Measurements from ENCODE around the gene PARL.
A peak's percentile ranks its signal among the peaks of the same experiment; 100 is the strongest.

Gene PARL

DNA sequence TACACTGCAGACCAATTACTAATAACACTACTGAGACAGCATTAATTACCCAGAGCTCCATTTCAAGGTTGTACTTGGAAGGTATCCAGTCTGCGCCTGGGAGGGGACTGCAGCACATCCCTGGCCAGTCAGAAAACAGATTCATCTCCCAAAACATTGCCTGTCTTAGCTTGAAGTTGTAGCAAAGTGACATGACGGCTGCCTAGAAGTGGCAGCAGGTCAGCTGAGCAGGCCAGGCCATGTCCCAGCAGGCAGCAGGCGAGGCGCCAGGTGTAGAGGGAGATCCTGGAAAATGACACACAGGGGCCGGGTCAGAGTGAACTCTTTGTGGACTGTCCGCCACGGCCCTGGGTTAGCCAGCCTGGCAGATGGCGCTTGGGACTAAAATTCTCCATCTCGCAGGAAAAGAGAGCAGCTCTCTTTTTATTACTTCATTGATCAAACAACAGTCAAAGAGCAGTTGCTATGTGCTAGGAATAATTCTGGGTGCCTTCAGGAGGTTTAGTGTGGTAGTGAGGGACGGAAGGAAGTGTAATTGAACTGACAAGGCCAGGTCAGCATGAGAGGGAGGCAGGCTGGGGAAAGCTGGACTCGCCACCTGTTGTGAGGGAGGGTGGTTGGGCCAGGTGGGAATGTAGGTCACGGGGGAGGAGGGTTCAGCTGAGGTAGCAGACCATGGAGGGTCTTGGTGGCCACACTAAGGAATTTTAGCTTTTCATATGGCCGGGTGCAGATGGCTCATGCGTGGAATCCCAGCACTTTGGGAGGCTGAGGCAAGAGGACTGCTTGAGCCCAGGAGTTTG lies 58.0 kb downstream of the PARL start:
- TF ChIP-seq, protein P1, sequence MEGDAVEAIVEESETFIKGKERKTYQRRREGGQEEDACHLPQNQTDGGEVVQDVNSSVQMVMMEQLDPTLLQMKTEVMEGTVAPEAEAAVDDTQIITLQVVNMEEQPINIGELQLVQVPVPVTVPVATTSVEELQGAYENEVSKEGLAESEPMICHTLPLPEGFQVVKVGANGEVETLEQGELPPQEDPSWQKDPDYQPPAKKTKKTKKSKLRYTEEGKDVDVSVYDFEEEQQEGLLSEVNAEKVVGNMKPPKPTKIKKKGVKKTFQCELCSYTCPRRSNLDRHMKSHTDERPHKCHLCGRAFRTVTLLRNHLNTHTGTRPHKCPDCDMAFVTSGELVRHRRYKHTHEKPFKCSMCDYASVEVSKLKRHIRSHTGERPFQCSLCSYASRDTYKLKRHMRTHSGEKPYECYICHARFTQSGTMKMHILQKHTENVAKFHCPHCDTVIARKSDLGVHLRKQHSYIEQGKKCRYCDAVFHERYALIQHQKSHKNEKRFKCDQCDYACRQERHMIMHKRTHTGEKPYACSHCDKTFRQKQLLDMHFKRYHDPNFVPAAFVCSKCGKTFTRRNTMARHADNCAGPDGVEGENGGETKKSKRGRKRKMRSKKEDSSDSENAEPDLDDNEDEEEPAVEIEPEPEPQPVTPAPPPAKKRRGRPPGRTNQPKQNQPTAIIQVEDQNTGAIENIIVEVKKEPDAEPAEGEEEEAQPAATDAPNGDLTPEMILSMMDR (IDR thresholded peaks at IDR 0.05; ENCODE audit: extremely low read depth, missing control alignments) = no peak
- no peak for DNase-seq (ENCODE audit: low spot score)

DNA sequence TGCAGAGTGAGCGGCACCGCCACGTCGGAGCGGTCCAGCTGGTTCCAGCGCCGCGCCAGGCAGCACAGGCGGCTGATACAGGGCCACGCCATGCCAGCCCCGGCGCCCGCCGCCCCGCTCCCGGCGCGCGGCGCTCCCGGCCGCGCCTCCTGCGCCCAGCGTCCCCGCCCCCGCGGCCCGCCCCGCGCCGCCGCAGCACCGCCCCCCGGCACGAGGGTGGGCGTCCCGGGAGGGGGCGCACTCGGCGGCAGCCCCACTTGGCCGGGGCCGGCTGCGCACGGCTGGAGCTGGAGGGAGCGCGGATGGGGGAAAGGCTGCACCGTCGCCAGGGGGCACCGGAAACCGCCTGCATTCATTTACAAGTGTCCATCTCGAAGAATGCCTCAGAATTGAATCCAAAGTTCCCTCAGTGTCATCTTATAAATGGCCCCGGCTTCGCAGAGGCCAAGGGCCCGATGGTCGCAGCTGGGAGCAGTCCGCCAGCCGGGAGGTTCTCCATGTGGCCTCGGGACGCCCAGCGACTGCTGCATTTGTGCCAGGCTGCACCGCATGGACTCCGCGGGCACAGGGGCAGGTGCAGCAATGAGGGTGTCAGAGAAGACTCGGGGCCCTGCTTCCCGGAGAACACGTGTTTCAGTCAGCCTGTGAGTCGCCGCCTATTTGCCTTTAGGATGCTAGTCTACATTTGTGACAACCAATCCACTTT lies 59.1 kb downstream of the PARL start, which contains the start of gene MAP6D1:
Gene MAP6D1, minus strand, starts transcription at position 122 of the 706 bp plus-strand sequence. Its CDS starts 30 bp downstream, at position 92.
- peak; percentile 88 for DNase-seq (ENCODE audit: low spot score)
- TF ChIP-seq, protein P1 (IDR thresholded peaks at IDR 0.05; ENCODE audit: extremely low read depth, missing control alignments) = peak; percentile 5

DNA sequence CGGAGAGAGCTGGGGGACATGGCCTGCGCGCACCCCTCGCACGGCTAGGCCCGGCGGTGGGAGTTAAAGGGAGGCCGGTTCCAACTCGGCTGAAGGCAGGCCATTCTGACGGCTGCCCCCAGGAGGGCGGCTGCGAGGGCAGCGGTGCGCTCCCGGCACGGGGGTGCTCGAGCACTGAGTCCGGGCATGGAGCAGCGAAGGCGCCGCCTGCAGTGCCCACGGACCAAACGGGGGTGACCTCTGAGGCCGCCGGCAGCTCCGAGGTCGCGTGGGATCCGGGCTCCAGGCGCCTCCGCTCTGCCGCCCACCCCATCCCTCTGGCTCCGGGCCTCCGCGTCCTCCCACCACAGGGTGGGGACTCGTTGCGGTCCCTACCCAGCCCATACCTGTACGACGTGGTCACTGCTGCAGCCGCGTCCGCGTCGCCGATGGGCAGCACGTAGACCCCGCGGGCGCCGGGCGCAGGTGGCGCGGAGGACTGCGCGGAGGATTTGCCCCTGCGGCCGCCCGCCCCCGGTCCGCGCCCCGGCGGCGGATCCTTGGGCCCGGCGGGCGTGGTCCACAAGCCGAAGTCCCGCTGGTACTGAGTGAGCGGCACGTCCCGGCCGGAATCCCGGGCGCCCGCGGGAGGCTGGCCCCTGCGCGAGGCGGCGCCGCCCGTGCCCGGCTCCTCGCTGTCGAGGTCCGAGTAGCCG lies 59.8 kb downstream of the PARL start:
- TF ChIP-seq, protein P1 (IDR thresholded peaks at IDR 0.05; ENCODE audit: extremely low read depth, missing control alignments) = no peak
- peak; percentile 63 for DNase-seq (ENCODE audit: low spot score)

DNA sequence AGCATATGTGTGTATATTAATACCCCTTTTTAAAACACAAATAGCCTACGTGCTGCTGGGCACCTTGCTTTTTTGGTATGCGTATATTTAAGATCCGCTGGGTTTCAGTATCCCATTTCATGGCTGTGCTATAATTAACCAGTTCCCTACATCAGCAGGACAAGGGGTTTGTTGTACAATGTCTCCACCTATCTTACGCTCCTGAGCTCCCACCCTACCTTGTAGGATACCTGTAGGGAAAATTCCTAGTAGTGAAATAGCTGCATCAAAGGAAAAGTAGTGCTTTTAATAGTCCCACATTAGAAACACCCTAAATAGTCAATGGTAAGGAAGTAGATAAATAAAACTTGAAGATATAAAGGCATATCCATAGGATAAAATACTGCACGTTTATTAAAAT lies 60.7 kb downstream of the PARL start:
- TF ChIP-seq, protein P1 (IDR thresholded peaks at IDR 0.05; ENCODE audit: extremely low read depth, missing control alignments) = peak; percentile 3
- no peak for DNase-seq (ENCODE audit: low spot score)

DNA sequence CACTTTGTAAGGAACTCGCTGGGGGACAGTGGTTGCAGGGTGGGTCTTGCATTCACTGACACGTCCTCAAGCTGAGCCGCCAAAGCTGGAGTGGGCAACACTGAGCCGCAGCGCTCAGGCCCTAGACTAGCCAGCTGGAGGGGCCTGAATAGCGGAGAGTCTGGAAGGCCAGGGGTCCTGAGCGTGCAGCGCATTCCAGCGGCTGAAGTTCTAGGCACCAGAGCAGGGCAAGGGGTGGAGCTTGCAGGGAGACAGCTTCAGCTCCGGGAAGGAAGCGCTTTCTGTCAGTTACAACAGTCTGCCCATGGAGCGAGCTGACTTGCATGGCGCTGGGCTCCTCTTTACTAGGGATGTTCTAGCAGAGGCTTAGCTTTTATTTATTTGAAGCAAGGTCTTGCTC lies 62.0 kb downstream of the PARL start:
- TF ChIP-seq, protein P1 (IDR thresholded peaks at IDR 0.05; ENCODE audit: extremely low read depth, missing control alignments) = no peak
- DNase-seq (ENCODE audit: low spot score) = no peak

DNA sequence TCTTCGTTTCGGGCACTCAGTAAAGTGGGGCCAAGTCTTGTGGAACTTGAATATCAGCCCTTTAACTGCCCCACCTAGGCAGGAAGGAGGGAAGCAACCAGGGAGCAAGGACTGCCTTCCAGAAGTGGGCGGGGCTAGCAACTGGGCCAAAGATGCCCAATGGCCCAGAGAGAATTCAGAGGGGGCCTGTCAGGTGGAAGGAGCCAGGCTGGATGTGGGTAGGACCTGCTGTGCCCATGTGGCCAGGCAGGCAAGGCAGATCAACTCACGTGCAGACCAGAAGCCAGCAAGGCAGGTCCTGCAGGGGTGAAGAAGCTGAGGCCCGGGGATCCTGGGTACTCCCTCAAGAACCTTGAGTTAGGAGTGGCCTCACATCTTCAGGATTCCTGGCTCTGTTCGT lies 64.8 kb downstream of the PARL start:
- DNase-seq (ENCODE audit: low spot score) = no peak
- TF ChIP-seq, protein P1 (IDR thresholded peaks at IDR 0.05; ENCODE audit: extremely low read depth, missing control alignments) = no peak

Measured in GM20000 (cell line).